ENCODE results near the gene MBP.

The MBP gene

GRCh38 chr18:77114415-77115191 is 18.0 kb downstream of the MBP start:
- DNase-seq (ENCODE audit: low read depth) = no peak

- no peak for DNase-seq (ENCODE audit: low read depth)
These were observed 18.5 kb downstream of the MBP start for GRCh38 chr18:77114152-77114414.

- DNase-seq (ENCODE audit: low read depth) = no peak
These were observed 19.0 kb downstream of the MBP start for GRCh38 chr18:77113361-77114151.

- no peak for DNase-seq (ENCODE audit: low read depth)
These were observed 19.9 kb downstream of the MBP start for GRCh38 chr18:77112747-77113092.

GRCh38 chr18:77111951-77112746 is 20.4 kb downstream of the MBP start:
- DNase-seq (ENCODE audit: low read depth) = no peak

GRCh38 chr18:77111449-77111848 is 21.1 kb downstream of the MBP start:
- no peak for DNase-seq (ENCODE audit: low read depth)

GRCh38 chr18:77110936-77111335 is 21.6 kb downstream of the MBP start:
- DNase-seq (ENCODE audit: low read depth) = no peak

- DNase-seq (ENCODE audit: low read depth) = no peak
These were observed 22.2 kb downstream of the MBP start for GRCh38 chr18:77110400-77110799.

GRCh38 chr18:77109648-77110019 is 22.9 kb downstream of the MBP start:
- DNase-seq (ENCODE audit: low read depth) = no peak

- no peak for DNase-seq (ENCODE audit: low read depth)
These were observed 23.5 kb downstream of the MBP start for GRCh38 chr18:77108821-77109647.

- no peak for DNase-seq (ENCODE audit: low read depth)
These were observed 24.4 kb downstream of the MBP start for GRCh38 chr18:77108001-77108692.

- DNase-seq (ENCODE audit: low read depth) = no peak
These were observed 25.3 kb downstream of the MBP start for GRCh38 chr18:77107292-77107691.

- DNase-seq (ENCODE audit: low read depth) = peak; percentile 68
These were observed 26.3 kb downstream of the MBP start for GRCh38 chr18:77106331-77106730.

- DNase-seq (ENCODE audit: low read depth) = no peak
These were observed 26.9 kb downstream of the MBP start for GRCh38 chr18:77105680-77106079.

GRCh38 chr18:77105028-77105427 is 27.6 kb downstream of the MBP start:
- no peak for DNase-seq (ENCODE audit: low read depth)

GRCh38 chr18:77103991-77104531 is 28.5 kb downstream of the MBP start:
- no peak for DNase-seq (ENCODE audit: low read depth)

- DNase-seq (ENCODE audit: low read depth) = no peak
These were observed 29.3 kb downstream of the MBP start for GRCh38 chr18:77103187-77103850.

- DNase-seq (ENCODE audit: low read depth) = no peak
These were observed 30.1 kb downstream of the MBP start for GRCh38 chr18:77102259-77103040.

GRCh38 chr18:77101410-77102258 is 30.9 kb downstream of the MBP start:
- DNase-seq (ENCODE audit: low read depth) = no peak

Measured in activated T-helper 1 cell treated with Interleukin-2 at 50 U/mL for 16 hours (primary cell).